GM12878 (cell line): ENCODE results near the gene CMSS1.
"Not testable (repeated sequence)": the region's sequence is repeated elsewhere in the genome, so short reads cannot be mapped to it uniquely, and the experiment has no call there.

ENCODE experiments used
- EP300 ChIP-seq, 2 experiments: fragments of 150-350 bp in 1 of 2; IDR thresholded peaks; 2 replicates each; pipeline ENCODE4 v1.6.1; 2011 to 2012; ENCODE audit warnings: low read depth in 2 of 2, low read length in 2 of 2, borderline replicate concordance in 1 of 2, improper control_type of control experiment in 1 of 2, inconsistent platforms in 1 of 2; ENCODE audit not compliant: control insufficient read depth in 1 of 2
- EZH2 ChIP-seq: IDR thresholded peaks from 2 replicates; pipeline ENCODE4 v1.6.1; 2012; ENCODE audit warnings: low read depth, mild to moderate bottlenecking, control low read depth, inconsistent platforms, low read length, borderline replicate concordance; ENCODE audit not compliant: control insufficient read depth
- POLR2A ChIP-seq: IDR thresholded peaks from 2 replicates; pipeline ENCODE4 v1.6.1; 2011; ENCODE audit warnings: low read depth, mild to moderate bottlenecking, low read length
- PRDM15 ChIP-seq: fragments of 450-650 bp; formaldehyde crosslinking; IDR thresholded peaks from 2 replicates; pipeline ENCODE4 v1.4.0; 2020; ENCODE audit warnings: mild to moderate bottlenecking, moderate library complexity
- YY1 ChIP-seq: IDR thresholded peaks from 2 replicates; pipeline ENCODE4 v1.6.1; 2011; ENCODE audit warnings: low read depth, mild to moderate bottlenecking, low read length
- TF ChIP-seq, protein P1 (sequence below), 3 experiments: IDR thresholded peaks in 2 of 3; conservative IDR thresholded peaks in 1 of 3; 2 replicates each; pipeline ENCODE4 v1.5.1; 2011; ENCODE audit warnings: low read depth in 3 of 3, low read length in 3 of 3, mild to moderate bottlenecking in 3 of 3, control low read depth in 2 of 3, moderate library complexity in 2 of 3, inconsistent platforms in 1 of 3, mixed read lengths in 1 of 3; ENCODE audit not compliant: control insufficient read depth in 2 of 3, insufficient read depth in 1 of 3; ENCODE audit errors: extremely low read depth in 1 of 3
- TF ChIP-seq, protein P2 (sequence below): fragments of 450-650 bp; IDR thresholded peaks from 2 replicates; pipeline ENCODE4 v1.6.1; 2016; ENCODE audit warnings: mild to moderate bottlenecking, moderate library complexity, borderline replicate concordance

DNA sequence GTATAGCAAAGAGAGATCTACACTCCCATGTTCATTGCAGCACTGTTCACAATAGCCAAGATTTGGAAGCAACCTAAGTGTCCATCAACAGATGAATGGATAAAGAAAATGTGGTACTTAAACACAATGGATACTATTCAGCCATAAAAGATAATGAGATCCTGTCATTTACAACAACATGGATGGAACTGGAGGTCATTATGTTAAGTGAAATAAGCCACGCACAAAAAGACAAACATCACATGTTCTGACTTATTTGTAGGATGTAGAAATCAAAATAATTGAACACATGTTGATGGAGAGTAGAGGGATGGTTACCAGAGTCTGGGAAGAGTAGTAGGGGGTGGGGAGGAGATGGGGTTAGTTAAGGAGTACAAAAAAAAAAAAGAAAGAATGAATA, 278.6 kb downstream of the CMSS1 start:
- not testable (repeated sequence) for TF ChIP-seq POLR2A; PRDM15 (CRISPR knock-in tag); EP300 (IDR thresholded peaks at IDR 0.05; ENCODE audit: borderline replicate concordance in 1 of 2, control insufficient read depth in 1 of 2, low read depth in 2 of 2, low read length in 2 of 2); YY1; EZH2
- TF ChIP-seq, protein P1, sequence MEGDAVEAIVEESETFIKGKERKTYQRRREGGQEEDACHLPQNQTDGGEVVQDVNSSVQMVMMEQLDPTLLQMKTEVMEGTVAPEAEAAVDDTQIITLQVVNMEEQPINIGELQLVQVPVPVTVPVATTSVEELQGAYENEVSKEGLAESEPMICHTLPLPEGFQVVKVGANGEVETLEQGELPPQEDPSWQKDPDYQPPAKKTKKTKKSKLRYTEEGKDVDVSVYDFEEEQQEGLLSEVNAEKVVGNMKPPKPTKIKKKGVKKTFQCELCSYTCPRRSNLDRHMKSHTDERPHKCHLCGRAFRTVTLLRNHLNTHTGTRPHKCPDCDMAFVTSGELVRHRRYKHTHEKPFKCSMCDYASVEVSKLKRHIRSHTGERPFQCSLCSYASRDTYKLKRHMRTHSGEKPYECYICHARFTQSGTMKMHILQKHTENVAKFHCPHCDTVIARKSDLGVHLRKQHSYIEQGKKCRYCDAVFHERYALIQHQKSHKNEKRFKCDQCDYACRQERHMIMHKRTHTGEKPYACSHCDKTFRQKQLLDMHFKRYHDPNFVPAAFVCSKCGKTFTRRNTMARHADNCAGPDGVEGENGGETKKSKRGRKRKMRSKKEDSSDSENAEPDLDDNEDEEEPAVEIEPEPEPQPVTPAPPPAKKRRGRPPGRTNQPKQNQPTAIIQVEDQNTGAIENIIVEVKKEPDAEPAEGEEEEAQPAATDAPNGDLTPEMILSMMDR (IDR thresholded peaks at IDR 0.05 in 2 of 3, conservative IDR thresholded peaks at IDR 0.05 in 1 of 3; ENCODE audit: control insufficient read depth in 2 of 3, extremely low read depth in 1 of 3, insufficient read depth in 1 of 3, low read depth in 3 of 3, low read length in 3 of 3): not testable (repeated sequence)
- TF ChIP-seq, protein P2, sequence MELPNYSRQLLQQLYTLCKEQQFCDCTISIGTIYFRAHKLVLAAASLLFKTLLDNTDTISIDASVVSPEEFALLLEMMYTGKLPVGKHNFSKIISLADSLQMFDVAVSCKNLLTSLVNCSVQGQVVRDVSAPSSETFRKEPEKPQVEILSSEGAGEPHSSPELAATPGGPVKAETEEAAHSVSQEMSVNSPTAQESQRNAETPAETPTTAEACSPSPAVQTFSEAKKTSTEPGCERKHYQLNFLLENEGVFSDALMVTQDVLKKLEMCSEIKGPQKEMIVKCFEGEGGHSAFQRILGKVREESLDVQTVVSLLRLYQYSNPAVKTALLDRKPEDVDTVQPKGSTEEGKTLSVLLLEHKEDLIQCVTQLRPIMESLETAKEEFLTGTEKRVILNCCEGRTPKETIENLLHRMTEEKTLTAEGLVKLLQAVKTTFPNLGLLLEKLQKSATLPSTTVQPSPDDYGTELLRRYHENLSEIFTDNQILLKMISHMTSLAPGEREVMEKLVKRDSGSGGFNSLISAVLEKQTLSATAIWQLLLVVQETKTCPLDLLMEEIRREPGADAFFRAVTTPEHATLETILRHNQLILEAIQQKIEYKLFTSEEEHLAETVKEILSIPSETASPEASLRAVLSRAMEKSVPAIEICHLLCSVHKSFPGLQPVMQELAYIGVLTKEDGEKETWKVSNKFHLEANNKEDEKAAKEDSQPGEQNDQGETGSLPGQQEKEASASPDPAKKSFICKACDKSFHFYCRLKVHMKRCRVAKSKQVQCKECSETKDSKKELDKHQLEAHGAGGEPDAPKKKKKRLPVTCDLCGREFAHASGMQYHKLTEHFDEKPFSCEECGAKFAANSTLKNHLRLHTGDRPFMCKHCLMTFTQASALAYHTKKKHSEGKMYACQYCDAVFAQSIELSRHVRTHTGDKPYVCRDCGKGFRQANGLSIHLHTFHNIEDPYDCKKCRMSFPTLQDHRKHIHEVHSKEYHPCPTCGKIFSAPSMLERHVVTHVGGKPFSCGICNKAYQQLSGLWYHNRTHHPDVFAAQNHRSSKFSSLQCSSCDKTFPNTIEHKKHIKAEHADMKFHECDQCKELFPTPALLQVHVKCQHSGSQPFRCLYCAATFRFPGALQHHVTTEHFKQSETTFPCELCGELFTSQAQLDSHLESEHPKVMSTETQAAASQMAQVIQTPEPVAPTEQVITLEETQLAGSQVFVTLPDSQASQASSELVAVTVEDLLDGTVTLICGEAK: not testable (repeated sequence)
